Fibroblast of skin of right biceps (primary cell): ENCODE data around the gene PVALB.

Source experiments
- DNase-seq: peaks from one replicate; pipeline ENCODE4 v3.0.0-alpha.2; 2013

Gene PVALB

DNA sequence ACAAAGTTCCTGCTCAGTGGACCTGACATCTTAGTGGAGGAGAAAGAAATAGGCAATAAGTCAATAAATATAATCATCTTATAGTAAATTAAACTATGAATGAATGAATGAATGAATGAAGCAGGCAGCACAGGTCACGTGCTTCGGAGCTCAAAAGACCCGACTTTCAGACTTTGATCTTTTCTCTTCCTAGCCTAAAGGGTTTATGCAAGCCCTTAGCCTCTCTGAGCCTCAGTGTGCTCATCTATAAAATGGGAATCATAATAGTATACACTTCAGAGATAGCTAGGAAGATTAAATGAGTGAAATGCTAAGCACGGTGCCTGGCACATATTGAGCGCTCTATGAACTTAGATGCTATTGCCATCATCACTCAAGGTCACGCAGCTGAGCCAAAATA lies 7.5 kb downstream of the PVALB start:
- no peak for DNase-seq

DNA sequence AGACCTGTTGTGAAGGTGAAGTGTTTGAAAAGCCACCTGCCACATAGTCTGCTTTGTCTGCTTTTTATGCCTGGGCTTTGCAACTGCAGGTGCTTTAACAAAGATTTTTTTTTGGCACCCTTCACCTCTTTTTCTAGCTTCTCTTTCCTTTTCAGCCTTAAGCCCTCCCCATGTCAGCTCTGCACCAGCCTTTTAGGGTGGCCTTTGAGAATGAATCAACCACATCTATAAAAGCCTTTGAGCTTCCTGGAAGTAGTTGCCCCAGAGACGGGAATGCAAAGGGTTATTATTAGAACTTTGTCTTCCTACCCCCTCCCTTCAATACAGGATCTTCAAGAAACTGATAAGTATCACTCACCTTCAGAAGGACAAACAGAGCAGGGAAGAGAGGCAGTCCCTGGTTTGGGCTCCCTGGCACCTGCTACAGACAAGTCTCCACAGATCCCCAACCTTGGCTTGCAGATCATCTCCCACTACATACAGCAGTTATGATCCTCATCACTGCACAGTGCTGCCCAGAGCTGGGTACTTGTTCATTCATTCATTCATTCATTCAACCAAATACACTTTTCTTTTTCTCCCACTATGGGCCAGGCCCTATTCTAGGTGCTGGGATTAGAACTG lies 8.0 kb downstream of the PVALB start:
- DNase-seq = no peak

DNA sequence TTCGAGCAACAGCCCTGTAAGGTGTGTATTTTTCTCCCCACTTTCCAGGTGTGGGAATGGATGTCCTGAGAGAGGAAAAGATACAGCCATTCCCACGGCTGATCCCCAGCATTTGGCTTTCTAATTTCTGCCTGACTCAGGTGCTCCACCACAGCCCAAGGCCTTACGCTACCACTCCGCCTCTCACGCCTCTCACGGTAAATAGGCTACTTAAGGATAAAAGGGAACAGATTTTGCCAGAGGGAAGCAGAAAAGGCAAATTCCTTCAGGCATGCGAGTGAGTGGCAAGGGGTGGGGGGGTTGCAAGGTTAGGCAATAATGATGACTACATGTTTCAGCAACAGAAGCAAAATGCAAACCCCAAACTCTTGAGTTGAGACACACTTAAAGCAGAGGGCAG lies 9.2 kb downstream of the PVALB start:
- DNase-seq = no peak

DNA sequence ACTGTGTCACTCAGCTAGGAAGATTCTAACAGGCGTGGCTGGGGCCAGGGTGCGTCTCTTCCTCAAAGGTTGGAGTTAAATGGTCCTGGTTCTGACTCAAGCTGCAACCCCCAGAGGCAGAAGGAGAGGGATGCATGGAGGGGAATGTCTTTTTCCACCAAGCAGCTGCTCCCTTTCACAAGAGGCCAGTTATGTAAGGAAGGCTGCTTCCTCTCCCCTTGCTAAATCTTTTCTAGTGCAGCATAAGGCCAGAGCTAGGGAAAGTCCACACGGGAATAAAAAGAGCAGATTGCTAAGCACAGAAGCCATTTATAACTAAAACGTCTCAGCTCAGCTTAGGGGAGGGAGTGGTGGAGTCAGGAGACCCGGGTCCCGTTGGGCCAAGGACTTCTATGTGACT lies 10.0 kb downstream of the PVALB start:
- no peak for DNase-seq

DNA sequence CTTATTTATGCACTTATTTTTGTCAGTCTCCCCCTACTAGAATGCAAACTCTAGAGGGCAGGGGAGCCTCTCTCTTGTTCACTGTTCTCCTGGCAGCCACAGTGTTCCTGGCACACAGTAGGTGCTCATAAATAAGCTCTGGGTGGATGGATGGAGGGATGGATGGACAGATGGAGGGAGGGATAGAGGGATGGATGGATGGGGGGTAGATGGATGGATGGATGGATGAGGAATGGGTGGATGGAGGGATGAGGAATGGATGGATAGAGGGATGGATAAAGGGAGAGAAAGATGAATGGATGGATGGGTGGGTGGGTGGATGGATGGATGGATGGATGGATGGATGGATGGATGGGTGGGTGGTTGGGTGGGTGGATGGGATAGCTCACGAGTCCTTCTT lies 13.5 kb downstream of the PVALB start:
- no peak for DNase-seq

DNA sequence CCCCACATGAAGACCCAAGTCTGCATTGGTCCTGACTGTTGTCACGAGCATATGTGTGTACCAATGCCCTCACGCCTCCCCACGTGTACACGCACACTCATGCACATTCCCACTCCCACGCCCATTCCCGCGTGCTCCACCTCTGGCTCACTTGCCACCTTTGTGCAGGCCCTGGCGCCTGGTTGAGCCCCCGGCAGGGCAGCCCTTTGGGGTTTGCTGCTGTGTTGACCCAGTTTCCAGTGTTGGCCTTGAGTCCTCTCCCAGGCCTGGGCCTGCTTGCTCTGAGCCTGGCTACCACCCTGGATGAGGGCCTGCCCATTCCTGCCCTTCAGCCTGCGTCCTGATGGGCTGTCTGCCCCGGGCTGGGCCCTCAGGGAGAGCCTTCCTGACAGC lies 18.2 kb downstream of the PVALB start:
- no peak for DNase-seq

DNA sequence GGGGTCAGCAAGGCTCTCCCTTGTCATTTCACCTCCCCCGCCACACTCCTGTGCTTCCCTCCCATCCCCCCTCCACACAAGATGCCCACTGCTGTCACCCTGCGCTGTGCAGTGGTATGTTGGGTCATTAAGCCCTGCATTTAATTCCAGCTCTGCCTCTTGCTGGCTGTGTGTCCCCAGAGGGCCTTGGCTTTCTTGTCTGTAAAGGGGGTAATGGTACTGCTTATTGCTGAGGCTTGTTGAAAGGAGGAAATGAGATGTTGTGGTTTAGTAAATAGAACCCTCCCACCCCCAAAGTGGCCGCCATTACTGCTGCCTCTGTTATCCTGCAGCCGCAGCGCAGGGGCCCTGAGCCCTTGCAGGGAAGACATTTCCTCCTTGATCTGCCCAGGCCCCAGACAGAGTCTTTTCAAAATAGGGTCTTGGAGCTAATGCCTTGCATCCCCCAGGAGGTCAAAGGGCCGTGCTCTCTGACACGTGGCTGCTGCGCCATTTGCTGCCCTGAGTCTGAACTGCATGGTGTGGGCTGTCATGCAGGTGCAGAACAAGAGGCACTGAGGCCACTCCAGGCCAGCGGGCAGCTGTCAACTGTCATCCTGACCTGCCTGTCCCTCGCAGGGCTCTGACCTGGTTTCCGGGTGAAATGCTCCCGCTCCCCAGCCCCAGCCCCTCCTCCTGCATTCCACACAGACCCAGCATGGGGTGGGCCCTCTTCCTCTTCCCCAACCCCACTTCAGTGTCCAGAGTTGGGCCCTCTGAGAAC lies 18.7 kb downstream of the PVALB start:
- DNase-seq = no peak

DNA sequence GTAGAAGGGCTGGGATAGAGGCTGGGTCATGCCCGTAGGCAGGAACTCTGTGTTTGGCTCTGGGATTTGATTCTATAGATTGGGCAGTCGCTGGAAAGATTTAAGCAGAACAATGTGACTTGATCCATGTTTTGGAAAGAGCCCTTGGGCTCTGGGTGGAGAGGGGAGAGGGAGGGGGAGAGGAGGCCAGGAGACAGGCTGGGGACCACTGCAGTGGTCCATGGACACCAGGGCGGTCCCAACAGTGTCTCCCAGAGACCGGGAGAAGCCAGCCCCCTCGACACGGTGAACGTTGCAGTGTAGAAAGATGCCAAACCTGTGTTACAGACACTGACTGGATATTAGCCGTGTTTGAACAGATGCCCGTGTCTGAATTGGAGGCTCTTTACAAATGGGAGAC lies 19.5 kb downstream of the PVALB start:
- no peak for DNase-seq

DNA sequence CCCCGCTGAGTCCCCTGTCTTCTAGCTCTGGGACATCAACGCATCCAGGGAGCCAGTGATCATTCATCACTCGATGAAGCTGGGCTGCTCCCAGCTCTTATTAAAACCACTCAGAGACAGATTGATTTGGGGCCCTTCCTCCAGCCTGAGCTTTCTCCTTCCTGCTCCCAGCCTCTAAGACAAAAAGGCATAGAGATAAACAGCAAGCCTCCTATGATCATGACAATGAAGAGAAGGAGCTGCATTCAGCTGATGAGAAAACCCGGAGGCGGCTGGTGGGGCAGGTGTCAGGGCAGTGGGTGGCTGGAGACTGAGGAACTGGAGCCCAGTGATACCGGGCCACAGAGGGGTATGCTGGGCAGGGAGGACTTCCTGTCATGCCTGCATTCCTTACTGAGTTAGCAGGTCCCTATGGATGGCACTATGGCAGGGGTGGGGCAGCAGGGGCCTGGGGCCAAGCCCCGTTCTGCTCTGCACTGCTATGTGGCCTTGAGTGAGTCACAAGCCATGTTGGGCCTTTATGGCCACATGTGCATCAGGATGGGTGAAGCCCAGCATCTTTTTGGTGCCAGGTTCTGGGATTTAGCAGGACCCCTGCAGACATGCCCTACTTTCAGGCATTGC lies 20.2 kb downstream of the PVALB start:
- no peak for DNase-seq

DNA sequence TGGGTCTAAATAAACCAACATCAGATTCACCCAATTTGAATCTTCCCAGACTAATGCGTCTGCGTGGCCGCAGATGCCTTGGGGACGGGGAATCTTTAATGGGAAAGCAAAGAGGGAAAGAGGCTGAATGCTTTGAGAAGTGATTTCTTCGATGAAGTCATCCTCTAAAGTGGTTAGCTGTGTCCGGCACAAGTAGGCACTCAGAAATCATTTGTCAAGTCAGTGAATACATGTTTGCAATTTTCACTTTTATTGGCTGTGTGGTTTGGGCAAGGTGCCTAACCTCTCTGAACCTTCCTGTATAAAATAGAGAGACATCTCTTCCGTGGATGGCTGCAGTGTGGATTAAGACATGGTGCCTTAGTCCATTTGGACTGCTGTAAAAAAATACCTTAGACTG lies 21.2 kb downstream of the PVALB start:
- no peak for DNase-seq

DNA sequence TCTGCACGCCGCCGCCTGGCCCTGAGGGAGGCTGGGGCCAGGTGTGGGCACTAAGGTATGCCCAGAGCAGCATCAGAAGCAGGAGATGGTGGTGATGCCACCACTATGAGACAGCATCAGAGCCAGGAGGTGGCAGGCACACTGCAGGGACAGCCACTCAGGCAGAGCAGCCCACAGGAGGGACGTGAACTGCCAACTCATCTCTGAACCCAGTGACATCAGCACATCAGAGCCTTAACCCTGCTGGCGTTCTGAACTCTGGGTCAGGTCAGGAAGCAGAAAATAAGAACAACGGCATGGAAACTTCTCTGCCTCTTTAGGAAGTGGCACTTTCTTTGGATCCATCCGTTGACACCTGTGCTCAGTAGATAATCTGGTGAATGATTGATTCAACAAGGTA lies 26.2 kb downstream of the PVALB start:
- DNase-seq = no peak

DNA sequence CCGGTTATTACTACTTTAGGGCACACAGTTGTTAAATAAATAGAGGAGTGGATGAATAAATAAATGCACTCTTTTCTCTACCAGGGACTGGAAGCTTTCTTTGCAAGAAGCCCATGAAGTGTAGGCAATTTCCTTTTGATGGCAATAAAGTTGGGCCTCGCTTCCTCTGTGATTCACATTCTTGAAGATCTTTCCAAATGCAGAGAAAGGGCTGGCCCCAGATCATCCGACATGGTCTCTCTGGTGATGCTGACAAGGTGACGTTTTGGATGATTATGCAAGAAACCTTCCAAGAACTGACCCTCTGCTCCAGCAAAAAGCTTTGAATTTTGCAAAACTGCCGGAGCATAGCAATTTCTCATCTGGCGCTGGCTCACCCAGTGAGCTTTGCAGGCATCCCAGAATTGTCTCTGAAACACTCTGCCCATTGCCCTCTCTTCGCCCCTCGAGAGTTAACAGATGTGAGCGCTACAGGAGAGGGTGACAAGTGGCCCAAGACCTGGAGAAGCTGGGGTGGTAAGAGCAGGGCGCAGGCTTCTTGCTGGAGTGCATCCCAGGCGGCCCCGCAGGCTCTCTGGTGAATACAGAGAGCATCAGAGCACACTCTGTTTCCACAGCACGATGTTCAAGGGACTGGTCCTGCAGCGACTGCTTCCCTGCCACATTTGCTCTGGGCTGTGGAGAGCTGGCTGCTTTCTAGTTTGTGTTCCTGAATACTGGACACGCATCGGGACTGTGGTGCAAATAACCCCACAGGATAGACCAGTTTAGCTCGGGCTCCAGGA lies 29.4 kb downstream of the PVALB start:
- no peak for DNase-seq

DNA sequence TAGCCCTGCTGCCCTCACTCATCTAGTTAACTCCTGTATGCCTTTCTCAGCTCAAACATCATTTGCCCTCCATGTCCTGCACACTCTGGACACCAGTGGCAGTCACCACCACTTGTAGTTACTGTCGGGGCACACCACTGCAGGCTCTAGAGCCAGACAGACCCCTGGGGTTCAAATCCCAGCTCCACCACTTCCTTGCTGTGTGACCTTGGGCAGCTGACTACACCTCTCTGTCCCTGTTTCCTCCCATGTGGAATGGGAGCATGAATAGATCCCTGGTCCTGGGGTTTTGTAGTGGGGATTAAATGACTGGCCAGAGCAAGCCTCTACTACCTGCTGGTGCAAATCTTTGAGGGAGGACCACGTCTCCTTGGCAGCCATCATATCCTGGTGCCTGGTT lies 33.1 kb downstream of the PVALB start:
- no peak for DNase-seq

DNA sequence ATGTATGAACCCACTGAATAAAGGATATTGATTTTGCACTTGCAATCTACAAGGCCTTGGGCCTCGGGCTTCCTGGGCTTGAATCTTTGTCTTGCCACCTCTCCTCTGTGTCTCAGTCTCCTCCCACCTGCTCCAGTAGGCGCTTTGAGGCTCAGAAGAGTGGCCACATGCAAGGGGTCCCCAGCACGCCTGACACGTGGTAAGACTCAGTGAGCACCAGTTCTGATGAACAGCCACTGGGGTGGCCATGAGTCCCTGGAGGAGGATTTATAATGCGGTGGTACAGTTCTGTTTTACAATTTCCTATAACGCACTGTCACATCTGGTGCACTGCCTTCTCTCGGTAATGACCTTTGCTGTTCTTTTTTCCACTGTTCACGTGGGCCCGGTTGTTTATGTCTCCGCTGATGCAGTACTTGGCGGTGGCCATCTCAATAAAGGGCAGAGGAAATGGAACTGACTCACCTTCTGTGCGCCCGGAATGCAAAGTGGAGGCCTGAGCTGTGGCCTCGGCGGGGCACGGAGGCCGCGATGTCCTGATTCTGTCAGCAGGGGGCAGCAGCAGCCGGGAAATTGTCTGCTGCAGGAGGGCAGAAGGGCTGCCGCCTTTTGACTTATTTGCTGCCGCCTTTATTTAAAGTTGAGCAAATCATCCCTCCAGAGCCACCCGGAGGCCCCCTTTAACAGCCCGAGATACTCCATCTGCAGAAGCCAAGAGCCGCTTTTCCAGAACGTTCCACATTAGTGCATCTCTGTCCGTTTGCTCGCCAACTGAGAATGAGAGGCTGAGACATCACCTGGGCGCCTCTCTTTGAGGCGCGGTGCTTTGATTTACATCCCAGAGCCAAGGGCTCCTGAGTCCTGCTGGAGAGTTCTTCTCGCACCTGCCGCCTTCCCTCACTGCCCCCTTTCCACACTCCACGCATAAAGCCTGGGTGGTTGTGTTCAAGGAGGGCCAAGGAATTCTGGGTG lies 34.9 kb downstream of the PVALB start:
- DNase-seq = peak; percentile 84

DNA sequence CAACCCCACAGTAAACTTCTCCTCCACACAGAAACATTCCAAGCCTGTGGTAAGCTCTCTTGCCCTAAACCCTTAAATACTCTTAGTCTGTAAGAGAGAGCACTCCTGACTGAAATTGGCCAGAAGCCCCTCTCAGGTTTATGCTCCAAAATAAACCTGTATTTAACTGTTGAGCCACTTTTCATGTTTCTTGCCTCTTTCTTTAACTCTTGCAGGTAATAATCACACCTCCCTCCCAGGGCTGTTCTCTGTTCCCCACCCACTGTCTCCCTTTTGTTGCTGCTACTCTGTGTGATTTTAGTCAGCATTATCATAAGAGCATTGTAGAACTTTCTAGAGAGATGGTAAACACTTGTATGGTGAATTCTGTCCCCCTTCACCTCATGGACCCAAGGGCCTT lies 38.8 kb downstream of the PVALB start:
- no peak for DNase-seq

DNA sequence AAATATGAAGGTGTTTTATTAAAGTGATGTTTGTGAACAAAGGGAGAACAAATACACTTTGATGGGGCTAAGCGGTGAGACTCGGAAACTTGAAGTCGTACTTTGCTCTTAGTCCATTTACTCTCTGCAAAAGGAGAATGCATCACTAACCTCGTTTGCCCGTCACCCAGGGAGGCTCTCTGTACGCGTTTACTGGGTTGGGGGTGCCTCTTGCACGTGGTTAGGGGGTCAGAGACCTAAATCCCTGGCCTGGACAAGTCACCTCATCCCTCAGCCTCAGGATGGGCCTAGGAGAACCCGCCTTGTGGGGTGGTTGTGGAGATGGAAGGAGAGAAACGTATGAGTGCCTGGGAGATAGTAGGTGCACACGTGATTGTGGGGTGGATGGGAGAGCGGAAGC lies 40.1 kb downstream of the PVALB start:
- DNase-seq = no peak

DNA sequence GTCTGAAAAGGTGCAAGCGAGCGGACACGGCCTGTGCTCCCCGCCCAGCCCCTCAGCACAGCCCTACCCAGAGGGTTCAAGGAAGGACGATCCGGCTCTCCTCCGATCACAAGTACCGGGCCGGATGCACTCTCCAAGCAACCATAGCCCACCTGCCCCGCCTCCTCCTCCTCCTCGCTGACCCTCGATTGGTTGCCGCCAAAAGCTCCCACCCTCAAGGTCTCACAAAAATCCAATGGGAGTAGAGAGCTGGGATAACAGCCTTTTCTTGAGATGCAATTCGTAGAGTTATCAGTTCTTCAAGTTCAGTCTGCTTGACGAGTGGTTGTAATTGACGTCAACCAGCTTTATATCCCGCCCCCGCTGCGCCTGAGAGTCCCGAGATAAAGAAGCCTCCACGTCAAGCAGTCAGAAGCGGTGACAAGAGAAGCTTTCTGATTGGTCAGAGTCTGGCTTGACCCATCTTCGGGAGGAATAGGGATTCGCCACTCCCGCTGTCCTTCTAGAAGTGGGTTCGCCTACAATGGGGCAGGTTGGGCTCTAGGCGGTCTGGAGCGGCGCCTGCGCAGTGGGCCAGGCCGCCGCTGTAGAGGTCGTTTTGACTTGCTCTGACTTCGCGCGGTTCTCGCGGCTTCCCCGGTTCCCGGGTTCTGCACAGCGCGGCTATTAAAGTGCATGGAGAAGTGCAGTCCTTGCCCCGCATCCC lies 40.7 kb downstream of the PVALB start, which contains the start of gene IFT27:
IFT27 (minus strand) TSS at position 156 of the 706 bp plus-strand sequence. CDS start 412 bp downstream, outside the sequence.
- peak; percentile 100 for DNase-seq

DNA sequence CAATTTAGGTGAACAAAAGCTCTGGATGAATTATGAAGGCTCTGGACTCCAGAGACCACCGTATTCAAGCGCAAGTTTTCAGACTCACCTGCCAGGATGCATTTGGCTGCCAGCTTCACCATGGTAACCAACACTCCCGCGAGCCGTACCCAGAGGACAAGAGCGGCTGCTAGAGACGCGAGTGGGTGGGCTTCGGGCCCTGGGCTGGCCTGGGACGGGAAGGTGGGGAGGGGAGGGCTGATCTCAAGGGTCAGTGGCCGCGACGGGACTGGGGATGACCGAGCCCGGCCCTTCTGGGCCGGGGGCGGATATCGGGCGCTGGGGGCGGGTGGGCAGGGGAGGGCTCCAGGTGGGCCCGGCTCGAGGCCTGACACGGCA lies 41.3 kb downstream of the PVALB start:
- DNase-seq = no peak

DNA sequence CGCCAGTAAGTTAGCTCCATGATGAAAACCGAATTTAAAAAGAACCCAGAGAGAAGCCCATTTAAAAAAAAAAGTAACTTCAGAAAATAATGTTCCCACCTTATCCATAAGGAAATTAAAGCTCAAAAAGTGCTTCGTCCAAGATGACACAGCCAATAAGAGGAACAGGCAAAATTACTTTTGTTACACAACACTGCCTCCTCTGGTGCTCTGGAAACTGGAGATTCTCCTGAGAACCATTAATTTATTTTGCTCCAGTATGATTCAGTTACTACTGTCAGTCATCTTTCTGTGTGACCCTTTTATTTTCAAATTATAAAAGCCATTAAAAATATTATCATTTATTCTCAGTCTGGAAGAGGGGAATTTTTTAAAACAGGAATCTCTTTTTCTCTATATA lies 42.9 kb downstream of the PVALB start:
- peak; percentile 37 for DNase-seq

DNA sequence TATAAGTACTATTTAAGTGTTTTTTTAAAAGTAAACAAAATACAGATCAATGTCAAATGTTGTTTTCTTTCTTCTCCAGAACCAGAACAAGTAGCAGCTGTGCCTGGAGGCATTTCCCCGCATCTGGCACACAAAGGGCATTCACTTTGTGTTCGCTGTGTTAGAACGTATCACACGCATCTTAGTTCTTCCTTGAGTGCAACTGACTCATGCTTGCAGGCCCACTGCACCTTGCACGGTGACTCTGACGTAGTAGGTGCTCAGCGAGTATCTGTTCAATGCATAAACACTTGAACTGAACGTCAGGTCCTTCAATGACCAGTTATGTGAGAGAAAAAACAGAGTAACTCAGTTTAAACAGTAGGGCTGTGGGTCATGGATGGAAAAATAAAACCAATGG lies 44.4 kb downstream of the PVALB start:
- DNase-seq = no peak

DNA sequence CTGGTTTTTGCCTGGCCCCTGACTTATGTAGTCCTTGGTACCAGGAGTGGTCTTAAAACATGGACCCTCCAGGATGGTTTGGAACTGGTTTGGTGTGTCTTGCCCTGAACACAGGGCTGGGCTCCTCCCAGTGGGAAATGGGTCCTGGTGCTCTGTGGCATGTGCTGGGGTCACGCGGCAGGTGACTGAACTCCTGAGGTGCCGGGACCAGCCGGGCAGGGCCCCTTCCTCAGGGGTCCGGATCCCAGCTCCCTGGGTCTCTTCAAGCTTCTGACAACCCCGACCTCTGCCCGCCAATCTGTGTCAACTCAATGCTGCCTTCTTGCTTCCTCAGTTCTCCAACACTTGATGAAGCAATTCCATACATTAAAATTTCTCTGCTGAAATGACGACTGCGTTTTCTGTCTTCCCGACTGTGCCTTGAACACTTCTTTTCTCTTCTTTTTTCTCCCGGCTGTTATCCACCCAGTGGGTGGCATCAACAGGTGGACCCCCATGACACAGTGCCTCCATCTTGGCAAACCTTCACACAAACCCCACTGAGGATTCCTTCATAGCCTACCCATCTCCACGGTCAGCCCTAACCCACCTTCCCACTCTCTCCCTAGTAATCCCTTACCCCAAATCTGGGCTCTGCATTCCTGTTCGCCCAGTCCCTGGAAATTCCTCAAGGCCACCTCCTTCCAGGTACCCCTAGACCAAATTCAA lies 45.3 kb downstream of the PVALB start:
- DNase-seq = no peak
